ENCODE measurements around the gene ELOVL3.

- TF ChIP-seq, protein P1, sequence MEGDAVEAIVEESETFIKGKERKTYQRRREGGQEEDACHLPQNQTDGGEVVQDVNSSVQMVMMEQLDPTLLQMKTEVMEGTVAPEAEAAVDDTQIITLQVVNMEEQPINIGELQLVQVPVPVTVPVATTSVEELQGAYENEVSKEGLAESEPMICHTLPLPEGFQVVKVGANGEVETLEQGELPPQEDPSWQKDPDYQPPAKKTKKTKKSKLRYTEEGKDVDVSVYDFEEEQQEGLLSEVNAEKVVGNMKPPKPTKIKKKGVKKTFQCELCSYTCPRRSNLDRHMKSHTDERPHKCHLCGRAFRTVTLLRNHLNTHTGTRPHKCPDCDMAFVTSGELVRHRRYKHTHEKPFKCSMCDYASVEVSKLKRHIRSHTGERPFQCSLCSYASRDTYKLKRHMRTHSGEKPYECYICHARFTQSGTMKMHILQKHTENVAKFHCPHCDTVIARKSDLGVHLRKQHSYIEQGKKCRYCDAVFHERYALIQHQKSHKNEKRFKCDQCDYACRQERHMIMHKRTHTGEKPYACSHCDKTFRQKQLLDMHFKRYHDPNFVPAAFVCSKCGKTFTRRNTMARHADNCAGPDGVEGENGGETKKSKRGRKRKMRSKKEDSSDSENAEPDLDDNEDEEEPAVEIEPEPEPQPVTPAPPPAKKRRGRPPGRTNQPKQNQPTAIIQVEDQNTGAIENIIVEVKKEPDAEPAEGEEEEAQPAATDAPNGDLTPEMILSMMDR (conservative IDR thresholded peaks at IDR 0.05; ENCODE audit: low read length), result no peak
- TF ChIP-seq EZH2phosphoT487 (IDR thresholded peaks at IDR 0.05; ENCODE audit: borderline replicate concordance, low read depth, low read length), result no peak
These were observed 40.6 kb downstream of the ELOVL3 start for GRCh38 chr10:102266670-102267069.

Data from OCI-LY7 (cell line).